ENCODE results near the gene KCNH1.

Gene KCNH1

GRCh38 chr1:210915890-210916507, 217.9 kb downstream of the KCNH1 start:
- no peak for DNase-seq

GRCh38 chr1:210912752-210913151, 221.2 kb downstream of the KCNH1 start:
- no peak for DNase-seq

GRCh38 chr1:210910020-210910575, 223.8 kb downstream of the KCNH1 start:
- no peak for DNase-seq

- no peak for DNase-seq
Measured at GRCh38 chr1:210908791-210909190, 225.2 kb downstream of the KCNH1 start.

GRCh38 chr1:210908257-210908656, 225.7 kb downstream of the KCNH1 start:
- DNase-seq, result no peak

- no peak for DNase-seq
Measured at GRCh38 chr1:210907251-210907805, 226.6 kb downstream of the KCNH1 start.

- DNase-seq, result no peak
Measured at GRCh38 chr1:210905944-210906453, 227.9 kb downstream of the KCNH1 start.

- DNase-seq, result no peak
Measured at GRCh38 chr1:210905365-210905904, 228.5 kb downstream of the KCNH1 start.

- no peak for DNase-seq
Measured at GRCh38 chr1:210901981-210902770, 231.8 kb downstream of the KCNH1 start.

- DNase-seq, result no peak
Measured at GRCh38 chr1:210900820-210901219, 233.1 kb downstream of the KCNH1 start.

- DNase-seq, result no peak
Measured at GRCh38 chr1:210900079-210900478, 233.9 kb downstream of the KCNH1 start.

- DNase-seq, result no peak
Measured at GRCh38 chr1:210899676-210900075, 234.3 kb downstream of the KCNH1 start.

- no peak for DNase-seq
Measured at GRCh38 chr1:210898473-210898872, 235.5 kb downstream of the KCNH1 start.

GRCh38 chr1:210883821-210884220, 250.1 kb downstream of the KCNH1 start:
- no peak for DNase-seq

- DNase-seq, result no peak
Measured at GRCh38 chr1:210882414-210883221, 251.3 kb downstream of the KCNH1 start.

- no peak for DNase-seq
Measured at GRCh38 chr1:210878564-210878963, 255.4 kb downstream of the KCNH1 start.

GRCh38 chr1:210876275-210876674, 257.7 kb downstream of the KCNH1 start:
- DNase-seq, result no peak

GRCh38 chr1:210866532-210866931, 267.4 kb downstream of the KCNH1 start:
- no peak for DNase-seq

GRCh38 chr1:210857705-210858104, 276.2 kb downstream of the KCNH1 start:
- no peak for DNase-seq

GRCh38 chr1:210857146-210857663, 276.7 kb downstream of the KCNH1 start:
- DNase-seq, result no peak

GRCh38 chr1:210855440-210855839, 278.5 kb downstream of the KCNH1 start:
- DNase-seq, result no peak

GRCh38 chr1:210853276-210853675, 280.7 kb downstream of the KCNH1 start:
- no peak for DNase-seq

Measured in CD4-positive, alpha-beta T cell treated with Interferon alpha-2 for 1 hour (primary cell).